Hepatocyte (in vitro differentiated cells): ENCODE results near the gene ARAP1.

Experiments
- CTCF ChIP-seq: fragments of 200-600 bp; sonication (generic); IDR thresholded peaks from 2 replicates; pipeline ENCODE4 v1.5.1; 2016; ENCODE audit warnings: antibody characterized with exemption, mild to moderate bottlenecking; ENCODE audit not compliant: poor library complexity
- EZH2phosphoT487 ChIP-seq: fragments of 200-600 bp; sonication (generic); IDR thresholded peaks from one replicate; pipeline ENCODE4 v1.6.1; 2018; ENCODE audit warnings: antibody characterized with exemption, mild to moderate bottlenecking, low read depth, moderate library complexity; ENCODE audit not compliant: unreplicated experiment, severe bottlenecking

- TF ChIP-seq CTCF (no peak), EZH2phosphoT487 (no peak)
Measured at GRCh38 chr11:72661486-72661885, 90.7 kb downstream of the ARAP1 start.
